Large intestine (tissue), 3 donors: ENCODE data around the gene TBC1D7. TPM values are rescaled to one million over a fixed set of nuclear protein-coding genes. Genes with fewer than 3 reads are reported as not detected.

Experiments used
- DNase-seq, 2 donors: peaks; one replicate each; pipeline versions ENCODE4 v3.0.0 to v3.0.0-alpha.2; 2013
- H3K27ac ChIP-seq: one replicate; pipeline ENCODE4 v1.5.1; 2013; ENCODE audit warnings: low read length
- H3K27me3 ChIP-seq: 2 replicates; pipeline ENCODE4 v1.6.1; 2013; ENCODE audit warnings: low read length; ENCODE audit not compliant: control insufficient read depth, insufficient read depth
- H3K36me3 ChIP-seq: 2 replicates; pipeline ENCODE4 v1.6.1; 2013; ENCODE audit warnings: low read length; ENCODE audit not compliant: control insufficient read depth, insufficient read depth
- H3K4me1 ChIP-seq: one replicate; pipeline ENCODE4 v1.6.1; 2013; ENCODE audit warnings: low read length; ENCODE audit not compliant: control insufficient read depth, insufficient read depth
- H3K4me3 ChIP-seq: one replicate; pipeline ENCODE4 v1.5.1; 2013; ENCODE audit warnings: low read length
- H3K9me3 ChIP-seq: one replicate; pipeline ENCODE4 v1.6.1; 2013; ENCODE audit warnings: mild to moderate bottlenecking, low read depth, low read length, moderate library complexity; ENCODE audit not compliant: control insufficient read depth
- WGBS: methylation state at CpG from one replicate; pipeline ENCODE4 v1.1.5; 2013; ENCODE audit warnings: low lambda C conversion rate; ENCODE audit not compliant: insufficient coverage; 5-methylcytosine and 5-hydroxymethylcytosine counted together
- polyA plus RNA-seq: library from polyadenylated mRNA; unstranded; fragments of 120-200 nt; gene quantifications from one replicate; pipeline ENCODE4 v1.2.1, GENCODE V29; 2013

The TBC1D7 gene
- polyA plus RNA-seq, 1 donor, result 15.6 TPM

GRCh38 chr6:13303668-13304017 lies 24.7 kb downstream of the TBC1D7 start:
- Histone ChIP-seq H3K9me3 (no peaks in the 10 kb centered on the region), H3K36me3 (peaks cover 62% of the 10 kb centered on the region), H3K4me3 (no peak overlapping the region), H3K27me3 (no peaks in the 10 kb centered on the region), H3K27ac (no peak overlapping the region), H3K4me1 (peaks cover 8% of the 10 kb centered on the region)
- WGBS, result 100% methylated on average over 2 of the region's 7 CpGs
- no peak for DNase-seq

- Histone ChIP-seq H3K4me1 (peaks cover 8% of the 10 kb centered on the region), H3K27me3 (no peaks in the 10 kb centered on the region), H3K9me3 (no peaks in the 10 kb centered on the region), H3K4me3 (no peak overlapping the region), H3K27ac (peak overlapping the region; percentile 48), H3K36me3 (peaks cover 64% of the 10 kb centered on the region)
- DNase-seq, result peak; percentile 45 to 65
- WGBS, result 100% methylated on average over 2 of the region's 17 CpGs
These were observed 25.3 kb downstream of the TBC1D7 start for GRCh38 chr6:13302751-13303667.

GRCh38 chr6:13302291-13302690 lies 26.0 kb downstream of the TBC1D7 start:
- WGBS, result no CpG with 5 or more reads among the region's 7 CpGs

GRCh38 chr6:13300643-13301590 lies 27.4 kb downstream of the TBC1D7 start:
- DNase-seq, result no peak
- Histone ChIP-seq H3K27ac (no peak overlapping the region), H3K4me3 (no peak overlapping the region), H3K27me3 (no peaks in the 10 kb centered on the region), H3K36me3 (peaks cover 70% of the 10 kb centered on the region), H3K4me1 (peaks cover 8% of the 10 kb centered on the region), H3K9me3 (no peaks in the 10 kb centered on the region)
- no CpG with 5 or more reads among the region's 9 CpGs for WGBS

More at GRCh38 chr6:13302291-13302690, 26.0 kb downstream of the TBC1D7 start:
- Histone ChIP-seq H3K27ac (no peak overlapping the region), H3K36me3 (peaks cover 67% of the 10 kb centered on the region), H3K4me1 (peaks cover 8% of the 10 kb centered on the region), H3K4me3 (no peak overlapping the region), H3K9me3 (no peaks in the 10 kb centered on the region), H3K27me3 (no peaks in the 10 kb centered on the region)
- no peak for DNase-seq

- peaks cover 70% of the 10 kb centered on the region for H3K36me3 ChIP-seq
- H3K27ac ChIP-seq, result no peak overlapping the region
- DNase-seq, result no peak
- H3K9me3 ChIP-seq, result no peaks in the 10 kb centered on the region
- H3K4me1 ChIP-seq, result peaks cover 8% of the 10 kb centered on the region
- WGBS, result no CpG with 5 or more reads among the region's 6 CpGs
- no peaks in the 10 kb centered on the region for H3K27me3 ChIP-seq
- H3K4me3 ChIP-seq, result no peak overlapping the region
These were observed 28.4 kb downstream of the TBC1D7 start for GRCh38 chr6:13299918-13300317.

- no peak overlapping the region for H3K4me3 ChIP-seq
- H3K36me3 ChIP-seq, result peaks cover 70% of the 10 kb centered on the region
- H3K9me3 ChIP-seq, result no peaks in the 10 kb centered on the region
- H3K27ac ChIP-seq, result no peak overlapping the region
- DNase-seq, result no peak
- H3K27me3 ChIP-seq, result no peaks in the 10 kb centered on the region
- no CpG with 5 or more reads among the region's 11 CpGs for WGBS
- peaks cover 8% of the 10 kb centered on the region for H3K4me1 ChIP-seq
These were observed 28.9 kb downstream of the TBC1D7 start for GRCh38 chr6:13299403-13299821.

- no peaks in the 10 kb centered on the region for H3K27me3 ChIP-seq
- no peak overlapping the region for H3K27ac ChIP-seq
- 88% methylated on average over 1 of the region's 3 CpGs for WGBS
- H3K4me3 ChIP-seq, result no peak overlapping the region
- peaks cover 74% of the 10 kb centered on the region for H3K36me3 ChIP-seq
- H3K4me1 ChIP-seq, result peaks cover 8% of the 10 kb centered on the region
- no peaks in the 10 kb centered on the region for H3K9me3 ChIP-seq
- DNase-seq, result no peak
These were observed 29.9 kb downstream of the TBC1D7 start for GRCh38 chr6:13298446-13298845.

- no peak for DNase-seq
- H3K4me1 ChIP-seq, result no peaks in the 10 kb centered on the region
- H3K36me3 ChIP-seq, result peaks cover 76% of the 10 kb centered on the region
- H3K27me3 ChIP-seq, result no peaks in the 10 kb centered on the region
- no peaks in the 10 kb centered on the region for H3K9me3 ChIP-seq
- H3K27ac ChIP-seq, result no peak overlapping the region
- H3K4me3 ChIP-seq, result no peak overlapping the region
- no CpG with 5 or more reads among the region's 5 CpGs for WGBS
These were observed 30.9 kb downstream of the TBC1D7 start for GRCh38 chr6:13297391-13297790.

- Histone ChIP-seq H3K27me3 (no peaks in the 10 kb centered on the region), H3K36me3 (peaks cover 71% of the 10 kb centered on the region), H3K4me3 (no peak overlapping the region), H3K9me3 (no peaks in the 10 kb centered on the region), H3K4me1 (no peaks in the 10 kb centered on the region), H3K27ac (no peak overlapping the region)
- no CpG with 5 or more reads among the region's 9 CpGs for WGBS
- DNase-seq, result no peak
These were observed 31.8 kb downstream of the TBC1D7 start for GRCh38 chr6:13296536-13296997.

- no peak for DNase-seq
- Histone ChIP-seq H3K36me3 (peaks cover 63% of the 10 kb centered on the region), H3K4me3 (no peak overlapping the region), H3K4me1 (peaks cover 4% of the 10 kb centered on the region), H3K27ac (no peak overlapping the region), H3K27me3 (no peaks in the 10 kb centered on the region), H3K9me3 (no peaks in the 10 kb centered on the region)
- WGBS, result no CpG with 5 or more reads among the region's 11 CpGs
These were observed 32.8 kb downstream of the TBC1D7 start for GRCh38 chr6:13295576-13295975.
